CD4-positive, alpha-beta T cell treated with Interleukin-4 for 4 hours (primary cell): ENCODE measurements around the gene CDC42EP5.

Experiments
- DNase-seq: peaks from one replicate; pipeline ENCODE4 v3.0.0-alpha.2; 2020

The CDC42EP5 gene

DNA sequence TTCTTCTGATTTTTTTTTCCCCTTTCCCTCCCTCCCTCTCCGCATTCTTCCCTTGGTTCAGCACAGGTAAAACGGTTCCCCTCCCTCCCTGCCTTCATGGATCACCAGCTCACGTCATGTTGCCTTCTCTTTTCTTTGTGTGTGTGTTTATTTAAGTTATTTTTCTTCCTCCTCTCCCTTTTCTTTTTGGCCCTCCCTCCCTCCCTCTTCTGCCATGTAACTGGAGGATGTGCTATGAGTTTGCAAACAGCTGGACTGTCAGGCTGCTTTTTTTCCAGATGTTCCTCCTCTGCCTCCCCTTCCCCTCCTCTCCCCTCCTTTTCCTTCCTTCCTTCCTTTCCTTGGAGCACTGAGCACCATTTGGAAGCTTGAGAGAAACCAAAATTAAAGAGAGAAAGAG lies 11.5 kb downstream of the CDC42EP5 start:
- DNase-seq = no peak

- DNase-seq = no peak
These were observed 11.9 kb downstream of the CDC42EP5 start for GRCh38 chr19:54461210-54461609.

- no peak for DNase-seq
These were observed 12.7 kb downstream of the CDC42EP5 start for GRCh38 chr19:54460230-54461005.

- DNase-seq = no peak
These were observed 13.5 kb downstream of the CDC42EP5 start for GRCh38 chr19:54459282-54460229.

- DNase-seq = no peak
These were observed 14.3 kb downstream of the CDC42EP5 start for GRCh38 chr19:54458648-54459281.

DNA sequence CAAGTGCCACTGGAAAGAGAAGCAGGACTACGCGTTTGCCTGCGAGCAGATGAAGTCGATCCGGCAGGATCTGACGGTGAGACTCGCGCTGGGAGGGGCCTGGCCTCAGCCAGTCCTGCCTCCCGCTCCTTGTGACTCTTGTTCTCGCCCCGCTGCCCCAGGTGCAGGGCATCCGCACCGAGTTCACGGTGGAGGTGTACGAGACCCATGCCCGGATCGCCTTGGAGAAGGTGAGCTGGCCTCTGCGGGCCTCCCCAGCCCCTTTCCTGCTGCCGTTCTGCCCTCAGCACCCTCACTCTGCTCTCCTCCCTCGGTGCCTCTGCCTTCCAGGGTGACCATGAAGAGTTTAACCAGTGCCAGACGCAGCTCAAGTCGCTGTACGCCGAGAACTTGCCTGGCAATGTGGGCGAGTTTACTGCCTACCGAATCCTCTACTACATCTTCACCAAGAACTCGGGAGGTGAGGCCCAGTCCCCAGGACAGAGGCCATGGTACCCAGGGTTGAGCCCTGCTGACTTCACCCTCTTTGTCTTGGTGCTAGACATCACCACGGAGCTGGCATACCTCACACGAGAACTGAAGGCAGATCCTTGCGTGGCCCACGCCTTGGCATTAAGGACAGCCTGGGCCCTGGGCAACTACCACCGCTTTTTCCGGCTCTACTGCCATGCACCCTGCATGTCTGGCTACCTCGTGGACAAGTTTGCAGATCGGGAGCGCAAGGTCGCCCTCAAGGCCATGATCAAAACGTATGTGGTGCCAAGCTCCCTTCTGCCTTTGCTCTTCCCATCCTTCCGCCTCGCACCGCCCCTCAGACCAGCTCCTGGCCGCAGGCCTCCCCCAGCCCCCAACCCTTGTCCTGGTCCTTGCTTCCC lies 15.1 kb downstream of the CDC42EP5 start:
- no peak for DNase-seq

DNA sequence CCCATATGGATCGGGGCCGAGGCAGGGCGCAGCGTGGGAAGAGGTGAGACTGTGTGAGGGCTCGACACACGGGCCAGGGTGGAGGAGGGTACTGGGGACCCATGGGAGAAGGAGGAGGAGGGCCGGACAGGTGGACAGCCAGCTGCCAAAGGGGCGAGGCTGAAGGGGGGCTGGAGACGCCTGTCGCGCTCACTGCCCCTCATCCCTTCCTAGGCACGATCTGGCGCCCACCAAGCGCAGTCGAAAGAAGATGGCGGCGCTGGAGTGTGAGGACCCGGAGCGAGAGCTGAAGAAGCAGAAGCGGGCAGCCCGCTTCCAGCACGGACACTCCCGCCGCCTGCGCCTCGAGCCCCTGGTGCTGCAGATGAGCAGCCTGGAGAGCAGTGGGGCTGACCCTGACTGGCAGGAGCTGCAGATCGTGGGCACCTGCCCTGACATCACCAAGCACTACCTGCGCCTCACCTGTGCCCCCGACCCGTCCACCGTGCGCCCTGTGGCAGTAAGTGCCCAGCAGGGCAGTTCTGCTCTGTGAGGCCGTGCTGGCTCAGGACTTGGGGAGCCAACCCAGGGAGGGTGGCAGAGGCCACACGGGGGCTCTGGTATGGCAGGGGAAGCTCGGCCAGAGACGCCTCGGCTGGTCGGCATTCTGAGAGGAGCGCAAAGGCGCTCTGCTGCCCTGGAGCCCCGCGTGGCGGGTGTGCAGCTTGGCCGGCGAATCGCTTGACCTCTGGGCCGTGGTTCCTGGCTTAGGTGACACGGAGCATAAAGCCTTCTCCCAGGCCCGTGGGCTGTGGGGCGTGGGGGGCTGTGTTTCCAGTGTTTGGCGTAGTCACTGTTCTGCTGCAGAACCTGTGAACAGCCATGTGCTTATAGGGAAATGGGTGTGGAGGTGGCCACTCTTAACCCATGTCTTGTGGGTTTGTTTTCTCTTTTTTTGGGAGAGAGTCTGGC lies 16.4 kb downstream of the CDC42EP5 start:
- no peak for DNase-seq

- DNase-seq = no peak
These were observed 17.2 kb downstream of the CDC42EP5 start for GRCh38 chr19:54455786-54456422.

DNA sequence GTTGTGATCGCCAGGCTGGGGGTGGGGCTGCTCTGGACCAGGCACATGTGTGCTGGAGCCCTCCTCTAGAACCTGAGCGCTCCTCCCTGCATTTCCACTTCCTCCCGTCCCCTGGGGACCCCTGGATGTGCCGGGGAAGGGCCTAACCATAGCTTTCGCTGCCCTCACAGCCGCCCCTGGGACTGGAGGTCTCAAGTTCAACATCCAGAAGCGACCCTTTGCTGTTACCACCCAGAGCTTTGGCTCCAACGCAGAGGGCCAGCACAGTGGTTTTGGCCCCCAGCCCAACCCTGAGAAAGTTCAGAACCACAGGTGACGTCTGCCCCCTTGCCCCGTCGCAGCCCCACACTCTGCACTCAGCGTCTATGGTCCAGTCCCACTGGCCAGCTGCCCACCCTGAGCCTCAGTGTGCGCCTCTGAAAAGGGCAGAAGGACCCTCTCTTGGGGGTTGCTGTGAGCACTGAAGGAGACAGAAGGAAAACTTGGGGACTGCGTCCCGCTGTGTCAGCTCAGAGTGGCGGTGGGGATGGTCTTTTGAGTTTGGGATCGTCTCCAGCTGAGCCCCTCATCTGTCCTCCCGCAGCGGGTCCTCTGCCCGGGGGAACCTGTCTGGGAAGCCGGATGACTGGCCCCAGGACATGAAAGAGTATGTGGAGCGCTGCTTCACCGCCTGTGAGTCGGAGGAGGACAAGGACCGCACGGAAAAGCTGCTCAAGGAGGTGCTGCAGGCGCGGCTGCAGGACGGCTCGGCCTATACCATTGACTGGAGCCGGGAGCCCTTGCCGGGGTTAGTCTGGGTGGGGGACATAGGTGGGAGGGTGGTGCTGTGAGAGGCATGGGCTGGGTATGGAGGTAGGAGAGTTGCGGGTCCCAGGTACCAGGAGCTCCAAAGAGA lies 18.1 kb downstream of the CDC42EP5 start:
- DNase-seq = no peak

GRCh38 chr19:54453921-54454780 lies 18.9 kb downstream of the CDC42EP5 start:
- no peak for DNase-seq

DNA sequence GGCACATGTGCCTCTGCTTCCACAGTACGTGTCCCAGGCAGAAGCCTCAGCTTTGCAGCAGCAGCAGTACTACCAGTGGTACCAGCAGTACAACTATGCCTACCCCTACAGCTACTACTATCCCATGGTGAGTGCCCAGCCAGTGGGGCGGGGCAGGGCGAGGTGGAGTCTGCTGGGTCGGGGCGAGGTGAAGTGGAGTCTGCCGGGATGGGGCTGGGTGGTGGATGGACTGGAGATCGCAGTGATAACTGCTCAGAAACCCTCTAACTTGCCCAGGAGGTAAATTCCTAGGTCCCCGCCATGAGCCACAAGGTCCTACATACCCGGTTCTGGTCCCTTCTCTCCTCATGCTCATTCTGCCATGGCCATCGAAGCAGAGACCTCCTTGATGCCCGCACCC lies 20.5 kb downstream of the CDC42EP5 start:
- DNase-seq = no peak

- no peak for DNase-seq
These were observed 21.1 kb downstream of the CDC42EP5 start for GRCh38 chr19:54451997-54452396.

GRCh38 chr19:54451331-54451871 lies 21.7 kb downstream of the CDC42EP5 start:
- DNase-seq = no peak

GRCh38 chr19:54449701-54450069 lies 23.4 kb downstream of the CDC42EP5 start:
- no peak for DNase-seq

DNA sequence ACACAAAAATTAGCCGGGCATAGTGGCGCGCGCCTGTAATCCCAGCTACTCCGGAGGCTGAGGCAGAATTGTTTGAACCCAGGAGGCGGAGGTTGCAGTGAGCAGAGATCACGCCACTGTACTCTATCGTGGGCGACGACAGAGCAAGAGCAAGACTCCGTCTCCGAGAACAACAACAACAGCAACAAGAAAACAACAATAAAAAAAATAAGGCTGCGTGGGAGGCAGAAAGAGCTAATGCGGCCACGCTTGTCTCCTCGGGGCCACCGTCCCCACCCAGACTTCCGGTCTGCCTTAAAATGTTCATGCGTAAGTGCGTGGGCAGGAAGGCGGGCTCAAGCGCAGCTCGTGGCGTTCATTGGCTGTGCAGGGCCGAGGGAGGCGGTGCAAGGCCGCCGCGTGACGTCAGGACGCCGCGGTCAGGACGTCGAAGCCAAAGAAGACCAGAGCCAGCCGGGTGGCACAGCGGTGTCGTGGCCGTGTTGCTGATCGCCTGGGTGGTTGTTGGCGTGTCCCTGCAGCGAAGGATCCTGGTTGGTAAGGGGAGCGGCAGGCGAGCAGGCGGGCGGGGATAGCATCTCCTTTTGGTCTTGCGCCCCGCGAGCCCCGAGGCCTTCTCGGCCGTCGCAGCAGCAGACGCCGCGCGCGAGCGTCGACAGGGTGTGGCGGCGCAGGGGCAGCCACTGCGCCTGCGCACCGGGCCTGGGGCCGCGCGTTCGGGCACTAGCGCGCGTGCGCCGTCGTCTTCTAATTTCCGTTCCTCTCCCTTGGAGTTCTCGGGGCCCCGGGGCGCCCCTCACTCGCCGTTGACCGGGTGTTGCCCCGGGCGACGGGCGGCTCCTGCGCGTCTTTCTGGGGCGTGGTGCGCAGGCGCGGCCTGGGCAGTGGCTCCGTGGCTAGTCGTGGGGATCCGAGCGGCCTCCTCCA lies 24.1 kb downstream of the CDC42EP5 start, which contains the start of gene LENG8:
Gene LENG8, plus strand, starts transcription at position 426 of the 927 bp plus-strand sequence. CDS start 2,146 bp downstream, outside the sequence.
- peak; percentile 98 for DNase-seq

DNA sequence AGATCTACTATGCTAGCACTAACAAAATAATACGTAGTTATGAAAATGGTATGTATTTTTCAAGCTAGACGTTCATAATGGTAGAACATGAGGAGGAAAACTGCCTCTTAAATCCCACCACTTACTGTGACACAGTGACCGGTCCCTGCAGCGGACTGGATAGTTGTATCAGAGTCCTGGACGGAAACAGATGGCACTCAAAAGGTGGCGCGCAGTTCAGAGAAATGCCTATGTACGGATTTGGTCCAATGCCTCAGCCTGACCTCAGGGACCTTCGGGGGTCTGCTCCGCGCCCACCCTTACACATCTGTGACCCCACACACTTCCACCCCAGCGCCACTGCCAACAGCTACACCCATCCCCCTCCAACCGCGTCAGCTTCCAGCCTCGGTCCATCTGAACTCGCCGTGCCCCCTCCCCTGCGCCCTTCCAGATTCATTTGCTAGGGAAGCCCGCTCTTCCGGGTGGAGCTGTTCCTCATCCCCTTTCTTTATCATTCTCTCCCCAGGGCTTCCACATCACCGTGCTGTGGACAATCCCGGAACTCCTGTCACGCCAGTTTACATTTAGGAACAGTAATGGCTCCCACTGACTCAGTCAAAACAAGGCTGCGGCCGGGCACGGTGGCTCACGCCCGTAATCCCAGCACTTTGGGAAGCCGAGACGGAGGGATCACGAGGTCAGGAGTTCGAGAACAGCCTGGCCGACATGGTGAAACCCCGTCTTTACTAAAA lies 24.9 kb downstream of the CDC42EP5 start:
- DNase-seq = peak; percentile 24
